Panc1 (cell line): ENCODE results near the gene CHN1. TPM values are rescaled to one million over a fixed set of nuclear protein-coding genes. Genes with fewer than 3 reads are reported as not detected.

Experiments used
- ATAC-seq: fragments of 200-7000 bp; cut with Tn5 transposase; 2 replicates; pipeline ENCODE4 v1.9.1; 2020; ENCODE audit warnings: mild to moderate bottlenecking, moderate library complexity
- BruUV-seq: library from RNA; stranded (reverse); fragments of 400-500 nt; replicated peaks from 2 replicates; lab custom pipeline; 2021; lab: Mats Ljungman, UMichigan
- CTCF ChIA-PET: fragments of 300-600 bp; sonication (Branson Sonifier 250); formaldehyde crosslinking; loops from one replicate; lab custom pipeline; 2022; ENCODE audit warnings: antibody characterized with exemption; lab: Charles Lee
- POLR2A ChIA-PET: fragments of 300-600 bp; sonication (Branson Sonifier 250); formaldehyde crosslinking; loops from one replicate; lab custom pipeline; 2022; ENCODE audit warnings: antibody characterized with exemption; lab: Charles Lee
- DNase-seq: peaks from one replicate; pipeline ENCODE4 v3.0.0-alpha.2; 2010; ENCODE audit warnings: low read depth, low spot score
- H3K27ac ChIP-seq: 2 replicates; pipeline ENCODE4 v1.5.1; 2011; ENCODE audit warnings: mild to moderate bottlenecking, low read length, inconsistent platforms
- H3K27me3 ChIP-seq: fragments of 200-500 bp; sonication (Bioruptor generic); 2 replicates; pipeline ENCODE4 v1.6.0; 2014; ENCODE audit warnings: low read length, inconsistent platforms; ENCODE audit not compliant: control insufficient read depth, insufficient read depth
- H3K36me3 ChIP-seq: fragments of 200-500 bp; sonication (Bioruptor generic); 2 replicates; pipeline ENCODE4 v1.5.1; 2014; ENCODE audit warnings: inconsistent platforms, mild to moderate bottlenecking, low read length, moderate library complexity; ENCODE audit not compliant: control insufficient read depth, insufficient read depth
- H3K4me1 ChIP-seq: 2 replicates; pipeline ENCODE4 v1.5.1; 2011; ENCODE audit warnings: inconsistent platforms, mild to moderate bottlenecking, low read length, moderate library complexity; ENCODE audit not compliant: control insufficient read depth, insufficient read depth
- H3K4me3 ChIP-seq, 2 experiments: 2 replicates each; pipeline ENCODE4 v1.5.1; 2011 to 2012; ENCODE audit warnings: low read depth in 2 of 2, low read length in 2 of 2, mild to moderate bottlenecking in 2 of 2, inconsistent platforms in 1 of 2, moderate library complexity in 1 of 2
- H3K9me3 ChIP-seq: fragments of 200-500 bp; sonication (Bioruptor generic); 2 replicates; pipeline ENCODE4 v1.5.1; 2014; ENCODE audit warnings: low read depth, mild to moderate bottlenecking, inconsistent platforms, low read length, moderate library complexity; ENCODE audit not compliant: control insufficient read depth, insufficient read depth
- POLR2AphosphoS5 ChIP-seq: IDR thresholded peaks from 2 replicates; pipeline ENCODE4 v1.6.1; 2012; ENCODE audit warnings: mild to moderate bottlenecking, low read depth, low read length, moderate library complexity
- SIN3A ChIP-seq: IDR thresholded peaks from 2 replicates; pipeline ENCODE4 v1.6.1; 2012; ENCODE audit warnings: low read depth, mild to moderate bottlenecking, low read length, moderate library complexity, borderline replicate concordance; ENCODE audit not compliant: insufficient read depth
- TCF7L2 ChIP-seq: IDR thresholded peaks from 2 replicates; pipeline ENCODE4 v1.6.1; 2011; ENCODE audit warnings: mild to moderate bottlenecking, low read depth, low read length, inconsistent platforms
- in situ Hi-C: cut with HindIII; loops from 2 replicates; pipeline ENCODE4 v1.10.0; 2016; ENCODE audit warnings: low sequenced_read_pairs, low pct_unique_long_range_greater_than_20kb
- intact Hi-C: fragments of 100-400 bp; cut with micrococcal nuclease; formaldehyde crosslinking; loops from one replicate; pipeline ENCODE4 v1.10.0; 2022; ENCODE audit not compliant: unreplicated experiment
- total RNA-seq: library from RNA; stranded (reverse); gene quantifications from one replicate; pipeline ENCODE4 v1.2.1, GENCODE V29; 2021; ENCODE audit not compliant: unreplicated experiment
- TF ChIP-seq, protein P1 (sequence below): fragments of 450-650 bp; IDR thresholded peaks from 2 replicates; pipeline ENCODE4 v1.5.1; 2017; ENCODE audit warnings: mild to moderate bottlenecking
- TF ChIP-seq, protein P2 (sequence below), 2 experiments: IDR thresholded peaks; 2 replicates each; pipeline ENCODE4 v1.6.1; 2011 to 2012; ENCODE audit warnings: low read depth in 2 of 2, control low read depth in 1 of 2, low read length in 1 of 2, mild to moderate bottlenecking in 1 of 2, moderate library complexity in 1 of 2; ENCODE audit not compliant: insufficient read depth in 1 of 2

Gene CHN1
- total RNA-seq, 1 experiment from 2014 or later = 20.8 TPM

DNA sequence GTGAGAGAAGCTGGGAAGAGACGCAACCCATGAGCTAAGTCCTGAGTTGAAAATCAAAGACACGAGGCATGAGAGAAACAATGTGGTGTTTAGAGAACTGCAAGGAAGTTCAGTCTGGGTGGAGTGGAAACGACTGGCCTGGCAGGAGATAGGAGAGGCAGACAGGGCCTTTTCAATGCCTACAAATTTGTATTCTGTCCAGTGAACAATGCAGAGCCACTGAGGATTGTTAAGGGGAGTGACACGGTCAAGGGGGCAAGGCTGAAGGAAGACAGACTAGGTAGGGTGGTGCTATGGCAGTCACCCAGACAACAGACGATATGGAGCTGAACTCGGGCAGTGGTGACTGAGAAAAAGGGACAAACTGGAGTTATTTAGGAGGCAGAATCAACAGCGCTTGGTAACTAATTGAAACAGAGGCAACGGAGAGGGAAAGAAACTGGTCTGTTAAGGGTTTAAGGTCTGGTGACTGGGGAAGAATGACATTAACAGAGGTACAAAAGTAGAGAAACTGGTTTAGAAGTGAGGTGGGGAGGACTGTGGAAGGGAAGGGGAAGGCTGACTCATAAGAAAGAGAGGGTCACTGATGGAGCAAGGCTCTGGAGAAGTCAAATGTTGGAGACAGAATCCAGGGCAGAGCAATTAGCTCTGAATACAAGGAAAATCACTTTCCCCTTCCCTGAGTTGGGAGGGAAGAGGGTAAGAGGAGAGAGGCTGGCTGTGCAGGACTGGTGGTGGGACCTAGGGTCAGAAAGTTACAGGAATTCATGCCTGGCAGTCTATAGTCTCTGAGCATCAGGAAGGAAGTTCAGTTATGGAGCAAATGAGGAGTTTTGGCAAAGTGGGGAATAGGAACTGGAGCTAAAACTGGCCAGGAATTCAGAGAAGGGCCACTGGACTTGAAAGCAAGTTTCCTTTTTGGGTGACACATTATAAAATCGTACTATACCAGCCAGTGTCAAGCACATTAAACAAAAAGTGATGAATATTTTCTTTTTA is 177.5 kb downstream of the CHN1 start:
- Histone ChIP-seq H3K36me3 (no peaks in the 10 kb centered on the region), H3K27me3 (no peaks in the 10 kb centered on the region), H3K4me3 (no peak overlapping the region), H3K4me1 (no peaks in the 10 kb centered on the region), H3K27ac (no peak overlapping the region), H3K9me3 (no peaks in the 10 kb centered on the region)
- no peak; the same call in 1 of the 2 replicates for ATAC-seq
- in situ Hi-C loops = no loop called here
- intact Hi-C loops = no loop called here
- DNase-seq = no peak
- ChIA-PET CTCF (no interaction called here), POLR2A (interaction anchor here (0.6 kb wide), 1 partner anchor 190 kb away, joined by 3 read pairs; no protein-coding TSS in a partner anchor)
- BruUV-seq = no TSS peak
- TF ChIP-seq, protein P1, sequence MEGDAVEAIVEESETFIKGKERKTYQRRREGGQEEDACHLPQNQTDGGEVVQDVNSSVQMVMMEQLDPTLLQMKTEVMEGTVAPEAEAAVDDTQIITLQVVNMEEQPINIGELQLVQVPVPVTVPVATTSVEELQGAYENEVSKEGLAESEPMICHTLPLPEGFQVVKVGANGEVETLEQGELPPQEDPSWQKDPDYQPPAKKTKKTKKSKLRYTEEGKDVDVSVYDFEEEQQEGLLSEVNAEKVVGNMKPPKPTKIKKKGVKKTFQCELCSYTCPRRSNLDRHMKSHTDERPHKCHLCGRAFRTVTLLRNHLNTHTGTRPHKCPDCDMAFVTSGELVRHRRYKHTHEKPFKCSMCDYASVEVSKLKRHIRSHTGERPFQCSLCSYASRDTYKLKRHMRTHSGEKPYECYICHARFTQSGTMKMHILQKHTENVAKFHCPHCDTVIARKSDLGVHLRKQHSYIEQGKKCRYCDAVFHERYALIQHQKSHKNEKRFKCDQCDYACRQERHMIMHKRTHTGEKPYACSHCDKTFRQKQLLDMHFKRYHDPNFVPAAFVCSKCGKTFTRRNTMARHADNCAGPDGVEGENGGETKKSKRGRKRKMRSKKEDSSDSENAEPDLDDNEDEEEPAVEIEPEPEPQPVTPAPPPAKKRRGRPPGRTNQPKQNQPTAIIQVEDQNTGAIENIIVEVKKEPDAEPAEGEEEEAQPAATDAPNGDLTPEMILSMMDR = no peak
- TF ChIP-seq, protein P2, sequence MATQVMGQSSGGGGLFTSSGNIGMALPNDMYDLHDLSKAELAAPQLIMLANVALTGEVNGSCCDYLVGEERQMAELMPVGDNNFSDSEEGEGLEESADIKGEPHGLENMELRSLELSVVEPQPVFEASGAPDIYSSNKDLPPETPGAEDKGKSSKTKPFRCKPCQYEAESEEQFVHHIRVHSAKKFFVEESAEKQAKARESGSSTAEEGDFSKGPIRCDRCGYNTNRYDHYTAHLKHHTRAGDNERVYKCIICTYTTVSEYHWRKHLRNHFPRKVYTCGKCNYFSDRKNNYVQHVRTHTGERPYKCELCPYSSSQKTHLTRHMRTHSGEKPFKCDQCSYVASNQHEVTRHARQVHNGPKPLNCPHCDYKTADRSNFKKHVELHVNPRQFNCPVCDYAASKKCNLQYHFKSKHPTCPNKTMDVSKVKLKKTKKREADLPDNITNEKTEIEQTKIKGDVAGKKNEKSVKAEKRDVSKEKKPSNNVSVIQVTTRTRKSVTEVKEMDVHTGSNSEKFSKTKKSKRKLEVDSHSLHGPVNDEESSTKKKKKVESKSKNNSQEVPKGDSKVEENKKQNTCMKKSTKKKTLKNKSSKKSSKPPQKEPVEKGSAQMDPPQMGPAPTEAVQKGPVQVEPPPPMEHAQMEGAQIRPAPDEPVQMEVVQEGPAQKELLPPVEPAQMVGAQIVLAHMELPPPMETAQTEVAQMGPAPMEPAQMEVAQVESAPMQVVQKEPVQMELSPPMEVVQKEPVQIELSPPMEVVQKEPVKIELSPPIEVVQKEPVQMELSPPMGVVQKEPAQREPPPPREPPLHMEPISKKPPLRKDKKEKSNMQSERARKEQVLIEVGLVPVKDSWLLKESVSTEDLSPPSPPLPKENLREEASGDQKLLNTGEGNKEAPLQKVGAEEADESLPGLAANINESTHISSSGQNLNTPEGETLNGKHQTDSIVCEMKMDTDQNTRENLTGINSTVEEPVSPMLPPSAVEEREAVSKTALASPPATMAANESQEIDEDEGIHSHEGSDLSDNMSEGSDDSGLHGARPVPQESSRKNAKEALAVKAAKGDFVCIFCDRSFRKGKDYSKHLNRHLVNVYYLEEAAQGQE (IDR thresholded peaks at IDR 0.05; ENCODE audit: insufficient read depth in 1 of 2, low read depth in 2 of 2, low read length in 1 of 2) = no peak
- TF ChIP-seq TCF7L2 (no peak), POLR2AphosphoS5 (no peak), SIN3A (no peak)

DNA sequence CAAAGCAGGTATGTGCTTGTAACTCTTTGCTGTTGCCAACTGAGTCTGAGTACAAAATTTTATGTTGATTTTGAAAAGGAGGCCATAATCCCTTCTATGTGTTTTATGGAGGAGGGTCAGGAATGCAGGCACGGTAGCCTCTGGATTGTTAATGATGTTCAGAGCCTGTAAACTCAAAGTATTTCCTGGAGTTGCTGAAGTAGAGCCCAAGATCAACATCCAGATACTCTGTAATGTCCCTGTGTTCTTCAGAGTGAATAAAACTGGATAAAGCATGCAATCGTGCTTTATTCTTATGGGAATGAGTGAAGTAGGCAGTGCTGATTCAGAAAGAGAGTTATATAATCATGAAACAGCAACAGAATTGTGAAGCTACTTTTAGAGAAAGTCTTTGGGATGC is 179.1 kb downstream of the CHN1 start:
- Histone ChIP-seq H3K27ac (no peak overlapping the region), H3K4me3 (no peak overlapping the region), H3K27me3 (no peaks in the 10 kb centered on the region), H3K9me3 (no peaks in the 10 kb centered on the region), H3K36me3 (no peaks in the 10 kb centered on the region), H3K4me1 (no peaks in the 10 kb centered on the region)
- BruUV-seq = no TSS peak
- intact Hi-C loops = no loop called here
- ChIA-PET POLR2A (no interaction called here), CTCF (no interaction called here)
- no peak for DNase-seq
- no peak for ATAC-seq
- in situ Hi-C loops = no loop called here
- TF ChIP-seq POLR2AphosphoS5 (no peak), TCF7L2 (no peak), SIN3A (no peak)
- TF ChIP-seq, protein P2 (IDR thresholded peaks at IDR 0.05; ENCODE audit: insufficient read depth in 1 of 2, low read depth in 2 of 2, low read length in 1 of 2) = no peak
- TF ChIP-seq, protein P1 = no peak
